ENCODE measurements around the gene NIPAL3.
A peak's percentile ranks its signal among the peaks of the same experiment; 100 is the strongest.

The NIPAL3 gene

GRCh38 chr1:24463776-24464735 is 48.5 kb downstream of the NIPAL3 start:
- DNase-seq: no peak

GRCh38 chr1:24465099-24465498 is 49.5 kb downstream of the NIPAL3 start:
- no peak for DNase-seq

GRCh38 chr1:24465638-24466037 is 50.0 kb downstream of the NIPAL3 start:
- DNase-seq: no peak

- DNase-seq: no peak
Observed at GRCh38 chr1:24468685-24469316, 53.2 kb downstream of the NIPAL3 start.

GRCh38 chr1:24470592-24470991 is 55.0 kb downstream of the NIPAL3 start:
- DNase-seq: no peak

GRCh38 chr1:24472527-24473251 is 57.1 kb downstream of the NIPAL3 start:
- no peak for DNase-seq

GRCh38 chr1:24474193-24474592 is 58.6 kb downstream of the NIPAL3 start:
- DNase-seq: no peak

GRCh38 chr1:24475700-24476099 is 60.1 kb downstream of the NIPAL3 start:
- DNase-seq: no peak

- DNase-seq: no peak
Observed at GRCh38 chr1:24476571-24476970, 61.0 kb downstream of the NIPAL3 start.

GRCh38 chr1:24477309-24477708 is 61.7 kb downstream of the NIPAL3 start:
- DNase-seq: no peak

GRCh38 chr1:24481101-24481500 is 65.5 kb downstream of the NIPAL3 start:
- DNase-seq: peak; percentile 34 to 71

- peak in 1 of 2 experiments; percentile 42 for DNase-seq
Observed at GRCh38 chr1:24481843-24482610, 66.4 kb downstream of the NIPAL3 start.

- DNase-seq: peak in 1 of 2 experiments; percentile 30
Observed at GRCh38 chr1:24483441-24483840, 67.8 kb downstream of the NIPAL3 start.

GRCh38 chr1:24484199-24484598 is 68.6 kb downstream of the NIPAL3 start:
- DNase-seq: peak in 1 of 2 experiments; percentile 21

GRCh38 chr1:24486331-24487065 is 70.9 kb downstream of the NIPAL3 start:
- no peak for DNase-seq

GRCh38 chr1:24487455-24487854 is 71.9 kb downstream of the NIPAL3 start:
- DNase-seq: no peak

- DNase-seq: peak; percentile 52 to 88
Observed at GRCh38 chr1:24488159-24488558, 72.6 kb downstream of the NIPAL3 start.

- DNase-seq: no peak
Observed at GRCh38 chr1:24489674-24490073, 74.1 kb downstream of the NIPAL3 start.

GRCh38 chr1:24490101-24490781 is 74.6 kb downstream of the NIPAL3 start:
- DNase-seq: no peak

GRCh38 chr1:24491577-24492360 is 76.2 kb downstream of the NIPAL3 start:
- DNase-seq: no peak
